Cardiac muscle cell (in vitro differentiated cells and primary cell): Measurements from ENCODE around the gene FAM217A. TPM values are rescaled to one million over a fixed set of nuclear protein-coding genes. Genes with fewer than 3 reads are reported as not detected.

Experiments
- DNase-seq, 2 donors: peaks; one replicate each; pipeline versions ENCODE4 v3.0.0 to v3.0.0-alpha.2; 2010 to 2017; ENCODE audit warnings: low read depth in 1 of 2, low spot score in 1 of 2
- H3K27ac ChIP-seq: fragments of 200-600 bp; sonication (generic); 2 replicates; pipeline ENCODE4 v1.5.1; 2016
- H3K27me3 ChIP-seq: fragments of 200-600 bp; sonication (generic); 2 replicates; pipeline ENCODE4 v1.6.0; 2016; ENCODE audit warnings: control low read depth
- H3K36me3 ChIP-seq: fragments of 200-600 bp; sonication (generic); 2 replicates; pipeline ENCODE4 v1.5.1; 2016; ENCODE audit warnings: control low read depth
- H3K4me1 ChIP-seq: fragments of 200-600 bp; sonication (generic); 2 replicates; pipeline ENCODE4 v1.8.1; 2017; ENCODE audit warnings: low read depth, mild to moderate bottlenecking, mixed run types
- H3K4me3 ChIP-seq: fragments of 200-600 bp; sonication (generic); 2 replicates; pipeline ENCODE4 v1.5.1; 2016; ENCODE audit warnings: mild to moderate bottlenecking
- H3K9me3 ChIP-seq: fragments of 200-600 bp; sonication (generic); 2 replicates; pipeline ENCODE4 v1.5.1; 2017; ENCODE audit warnings: low read depth, mild to moderate bottlenecking, control low read depth
- CTCF ChIP-seq: IDR thresholded peaks from 2 replicates; pipeline ENCODE4 v1.5.1; 2012; ENCODE audit warnings: low read depth, mild to moderate bottlenecking, low read length
- polyA plus RNA-seq: library from polyadenylated mRNA; unstranded; fragments of >200 nt; fragmentation: Nextera tagmentation; extraction: Ambion mirVana; gene quantifications from 2 replicates; pipeline ENCODE4 v1.2.1, GENCODE V29; 2016
- total RNA-seq: library from RNA; depleted of rRNA; stranded (reverse); fragments of >200 nt; gene quantifications from 2 replicates; pipeline ENCODE4 v1.2.3, GENCODE V29; 2016

Gene FAM217A
- total RNA-seq = not detected in 2 replicates
- polyA plus RNA-seq = 1.4 TPM in 1 of 2 replicates, not detected in the other

GRCh38 chr6:4078691-4079471 is at the start of gene FAM217A:
Gene FAM217A (minus strand): TSS chr6:4079137. CDS start chr6:4077414, 1,723 bp downstream.
- Histone ChIP-seq H3K27me3 (no peaks in the 10 kb centered on the region), H3K36me3 (no peaks in the 10 kb centered on the region), H3K4me1 (no peaks in the 10 kb centered on the region), H3K27ac (no peak within 1 kb of the TSS), H3K4me3 (no peak within 1 kb of the TSS), H3K9me3 (no peaks in the 10 kb centered on the region)
- no peak for TF ChIP-seq CTCF
- peak in 1 of 2 donors; percentile 25 for DNase-seq

GRCh38 chr6:4128072-4128471 is 49.1 kb upstream of the FAM217A start:
- peaks cover 48% of the 10 kb centered on the region for H3K36me3 ChIP-seq
- H3K27ac ChIP-seq = no peak overlapping the region
- H3K9me3 ChIP-seq = no peaks in the 10 kb centered on the region
- peaks cover 8% of the 10 kb centered on the region for H3K4me1 ChIP-seq
- TF ChIP-seq CTCF = no peak
- H3K27me3 ChIP-seq = no peaks in the 10 kb centered on the region
- H3K4me3 ChIP-seq = no peak overlapping the region
- peak in 1 of 2 donors; percentile 21 for DNase-seq

GRCh38 chr6:4125933-4126864 is 47.3 kb upstream of the FAM217A start:
- peaks cover 8% of the 10 kb centered on the region for H3K4me1 ChIP-seq
- H3K36me3 ChIP-seq = peaks cover 51% of the 10 kb centered on the region
- peak; percentile 58 for TF ChIP-seq CTCF
- H3K4me3 ChIP-seq = no peak overlapping the region
- no peaks in the 10 kb centered on the region for H3K9me3 ChIP-seq
- H3K27me3 ChIP-seq = no peaks in the 10 kb centered on the region
- DNase-seq = peak in 1 of 2 donors; percentile 89
- H3K27ac ChIP-seq = peak overlapping the region; percentile 40

GRCh38 chr6:4125500-4125899 is 46.6 kb upstream of the FAM217A start:
- H3K27ac ChIP-seq = peak overlapping the region; percentile 40
- no peak overlapping the region for H3K4me3 ChIP-seq
- H3K36me3 ChIP-seq = peaks cover 56% of the 10 kb centered on the region
- H3K4me1 ChIP-seq = peaks cover 8% of the 10 kb centered on the region
- H3K27me3 ChIP-seq = no peaks in the 10 kb centered on the region
- DNase-seq = peak in 1 of 2 donors; percentile 71
- no peak for TF ChIP-seq CTCF
- no peaks in the 10 kb centered on the region for H3K9me3 ChIP-seq

- DNase-seq = no peak
- Histone ChIP-seq H3K9me3 (no peaks in the 10 kb centered on the region), H3K36me3 (peaks cover 56% of the 10 kb centered on the region), H3K27me3 (no peaks in the 10 kb centered on the region), H3K4me3 (no peak overlapping the region), H3K27ac (no peak overlapping the region), H3K4me1 (peaks cover 8% of the 10 kb centered on the region)
- no peak for TF ChIP-seq CTCF
Measured at GRCh38 chr6:4124351-4124750, 45.4 kb upstream of the FAM217A start.
